Mesothelial cell of epicardium (in vitro differentiated cells): Measurements from ENCODE around the gene CDCP1. TPM values are rescaled to one million over a fixed set of nuclear protein-coding genes. Genes with fewer than 3 reads are reported as not detected.

ENCODE experiments used
- DNase-seq, 2 experiments: peaks; one replicate each; pipeline ENCODE4 v3.0.0; 2021; ENCODE audit warnings: low spot score in 2 of 2; ENCODE audit not compliant: unreplicated experiment in 2 of 2
- H3K27ac Mint-ChIP-seq: 2 replicates; pipeline ENCODE4 v1.8.0; 2021; ENCODE audit warnings: mixed read lengths
- H3K27me3 Mint-ChIP-seq: 2 replicates; pipeline ENCODE4 v1.8.0; 2021; ENCODE audit warnings: low read depth, mixed read lengths
- H3K36me3 Mint-ChIP-seq: 2 replicates; pipeline ENCODE4 v1.8.0; 2021; ENCODE audit warnings: mixed read lengths
- H3K4me1 Mint-ChIP-seq: 2 replicates; pipeline ENCODE4 v1.8.0; 2021; ENCODE audit warnings: mixed read lengths
- H3K4me3 Mint-ChIP-seq: 2 replicates; pipeline ENCODE4 v1.8.0; 2021; ENCODE audit warnings: mild to moderate bottlenecking, moderate library complexity, mixed read lengths
- H3K9me3 Mint-ChIP-seq: 2 replicates; pipeline ENCODE4 v1.8.0; 2021; ENCODE audit warnings: mixed read lengths
- CTCF ChIP-seq: fragments of 200-600 bp; sonication (generic); IDR thresholded peaks from one replicate; pipeline ENCODE4 v1.5.0; 2021; ENCODE audit warnings: antibody characterized with exemption; ENCODE audit not compliant: unreplicated experiment
- total RNA-seq: library from RNA; stranded (reverse); gene quantifications from 3 replicates; pipeline ENCODE4 v1.2.1, GENCODE V29; 2021

CDCP1 gene
- total RNA-seq, 1 donor from 2014 or later, result 1.3 TPM

- H3K4me3 Mint-ChIP-seq, result no peak overlapping the region
- no peaks in the 10 kb centered on the region for H3K9me3 Mint-ChIP-seq
- H3K27ac Mint-ChIP-seq, result no peak overlapping the region
These were observed 19.4 kb downstream of the CDCP1 start for GRCh38 chr3:45126730-45127129.

GRCh38 chr3:45125550-45126026 is 20.6 kb downstream of the CDCP1 start:
- H3K27ac Mint-ChIP-seq, result no peak overlapping the region
- H3K9me3 Mint-ChIP-seq, result no peaks in the 10 kb centered on the region
- no peak for TF ChIP-seq CTCF
- peaks cover 5% of the 10 kb centered on the region for H3K4me1 Mint-ChIP-seq
- no peaks in the 10 kb centered on the region for H3K27me3 Mint-ChIP-seq
- H3K36me3 Mint-ChIP-seq, result no peaks in the 10 kb centered on the region
- H3K4me3 Mint-ChIP-seq, result no peak overlapping the region
- DNase-seq, result no peak

More at GRCh38 chr3:45126730-45127129, 19.4 kb downstream of the CDCP1 start:
- no peak for DNase-seq
- H3K4me1 Mint-ChIP-seq, result peaks cover 3% of the 10 kb centered on the region
- no peaks in the 10 kb centered on the region for H3K27me3 Mint-ChIP-seq
- no peak for TF ChIP-seq CTCF
- H3K36me3 Mint-ChIP-seq, result no peaks in the 10 kb centered on the region

GRCh38 chr3:45124956-45125355 is 21.2 kb downstream of the CDCP1 start:
- Mint-ChIP-seq H3K4me3 (no peak overlapping the region), H3K27me3 (no peaks in the 10 kb centered on the region), H3K4me1 (peaks cover 5% of the 10 kb centered on the region), H3K36me3 (no peaks in the 10 kb centered on the region), H3K27ac (no peak overlapping the region), H3K9me3 (no peaks in the 10 kb centered on the region)
- TF ChIP-seq CTCF, result no peak
- no peak for DNase-seq

- no peaks in the 10 kb centered on the region for H3K27me3 Mint-ChIP-seq
- H3K4me1 Mint-ChIP-seq, result peaks cover 5% of the 10 kb centered on the region
- H3K36me3 Mint-ChIP-seq, result no peaks in the 10 kb centered on the region
- no peak overlapping the region for H3K27ac Mint-ChIP-seq
- no peak for DNase-seq
- TF ChIP-seq CTCF, result no peak
- H3K9me3 Mint-ChIP-seq, result no peaks in the 10 kb centered on the region
- H3K4me3 Mint-ChIP-seq, result no peak overlapping the region
These were observed 21.8 kb downstream of the CDCP1 start for GRCh38 chr3:45124352-45124751.

GRCh38 chr3:45123581-45124269 is 22.5 kb downstream of the CDCP1 start:
- no peak for DNase-seq
- no peak overlapping the region for H3K4me3 Mint-ChIP-seq
- no peak overlapping the region for H3K27ac Mint-ChIP-seq

More at GRCh38 chr3:45123581-45124269, 22.5 kb downstream of the CDCP1 start:
- no peaks in the 10 kb centered on the region for H3K36me3 Mint-ChIP-seq
- TF ChIP-seq CTCF, result no peak
- H3K9me3 Mint-ChIP-seq, result no peaks in the 10 kb centered on the region
- peaks cover 7% of the 10 kb centered on the region for H3K4me1 Mint-ChIP-seq
- no peaks in the 10 kb centered on the region for H3K27me3 Mint-ChIP-seq
